GM19025 (cell line): Measurements from ENCODE around the gene CENATAC.
A peak's percentile ranks its signal among the peaks of the same experiment; 100 is the strongest.
"Not testable (repeated sequence)": the region's sequence is repeated elsewhere in the genome, so short reads cannot be mapped to it uniquely, and the experiment has no call there.

Source experiments
- ATAC-seq: cut with Tn5 transposase; IDR thresholded peaks from one replicate; pipeline ENCODE4 v1.9.1; 2021; ENCODE audit warnings: mild to moderate bottlenecking, low read depth, moderate library complexity; ENCODE audit not compliant: unreplicated experiment

CENATAC gene

GRCh38 chr11:119025541-119025940 lies 27.6 kb downstream of the CENATAC start:
- ATAC-seq = no peak

- no peak for ATAC-seq
Measured at GRCh38 chr11:119025978-119026766, 28.2 kb downstream of the CENATAC start.

- ATAC-seq = no peak
Measured at GRCh38 chr11:119026970-119027369, 29.0 kb downstream of the CENATAC start.

- no peak for ATAC-seq
Measured at GRCh38 chr11:119027561-119028345, 29.8 kb downstream of the CENATAC start.

GRCh38 chr11:119028346-119029068 lies 30.6 kb downstream of the CENATAC start:
- ATAC-seq = no peak

GRCh38 chr11:119029069-119029339 lies 31.1 kb downstream of the CENATAC start:
- ATAC-seq = no peak

GRCh38 chr11:119029340-119030028 lies 31.5 kb downstream of the CENATAC start:
- no peak for ATAC-seq

GRCh38 chr11:119030029-119030328 lies 32.0 kb downstream of the CENATAC start:
- no peak for ATAC-seq

- ATAC-seq = peak; percentile 84
Measured at GRCh38 chr11:119030329-119031047, 32.5 kb downstream of the CENATAC start, which contains the start of gene SLC37A4. TSS of gene SLC37A4 (minus strand) at chr11:119030877.

- no peak for ATAC-seq
Measured at GRCh38 chr11:119031912-119032280, 34.0 kb downstream of the CENATAC start.

- not testable (repeated sequence) for ATAC-seq
Measured at GRCh38 chr11:119033421-119033820, 35.5 kb downstream of the CENATAC start.

GRCh38 chr11:119034813-119035212 lies 36.9 kb downstream of the CENATAC start:
- no peak for ATAC-seq

GRCh38 chr11:119038884-119039283 lies 40.9 kb downstream of the CENATAC start:
- no peak for ATAC-seq

GRCh38 chr11:119039471-119039870 lies 41.5 kb downstream of the CENATAC start:
- not testable (repeated sequence) for ATAC-seq

- no peak for ATAC-seq
Measured at GRCh38 chr11:119041821-119042514, 44.0 kb downstream of the CENATAC start.

- no peak for ATAC-seq
Measured at GRCh38 chr11:119042927-119043326, 45.0 kb downstream of the CENATAC start.

- no peak for ATAC-seq
Measured at GRCh38 chr11:119044708-119045107, 46.8 kb downstream of the CENATAC start.

- no peak for ATAC-seq
Measured at GRCh38 chr11:119046489-119046888, 48.6 kb downstream of the CENATAC start.

GRCh38 chr11:119047205-119047604 lies 49.3 kb downstream of the CENATAC start:
- no peak for ATAC-seq

- no peak for ATAC-seq
Measured at GRCh38 chr11:119048644-119049043, 50.7 kb downstream of the CENATAC start.
